Liver (tissue), 9 donors: ENCODE data around the gene SMPD3. TPM values are rescaled to one million over a fixed set of nuclear protein-coding genes. Genes with fewer than 3 reads are reported as not detected.

ENCODE experiments used
- DNase-seq: peaks from one replicate; pipeline ENCODE4 v3.0.0-alpha.2; 2017; ENCODE audit warnings: low spot score
- H3K27ac ChIP-seq, 2 donors: one replicate each; pipeline ENCODE4 v1.7.0; 2013; ENCODE audit warnings: inconsistent platforms in 2 of 2, low read length in 2 of 2, control low read depth in 1 of 2, low read depth in 1 of 2, mild to moderate bottlenecking in 1 of 2
- H3K27me3 ChIP-seq, 4 donors: one replicate each; pipeline versions ENCODE4 v1.6.1 to v1.7.0; 2013; ENCODE audit warnings: low read length in 3 of 4, inconsistent platforms in 1 of 4, mild to moderate bottlenecking in 1 of 4, moderate library complexity in 1 of 4; ENCODE audit not compliant: control insufficient read depth in 4 of 4, insufficient read depth in 4 of 4
- H3K36me3 ChIP-seq, 4 donors: one replicate each; pipeline versions ENCODE4 v1.6.1 to v1.7.0; 2013; ENCODE audit warnings: low read length in 3 of 4, mild to moderate bottlenecking in 3 of 4, low read depth in 1 of 4, moderate library complexity in 1 of 4; ENCODE audit not compliant: control insufficient read depth in 4 of 4, insufficient read depth in 3 of 4
- H3K4me1 ChIP-seq, 4 donors: one replicate each; pipeline versions ENCODE4 v1.6.1 to v1.7.0; 2013; ENCODE audit warnings: low read length in 3 of 4, mild to moderate bottlenecking in 3 of 4, moderate library complexity in 1 of 4; ENCODE audit not compliant: control insufficient read depth in 4 of 4, insufficient read depth in 4 of 4
- H3K4me3 ChIP-seq, 3 donors: one replicate each; pipeline versions ENCODE4 v1.6.1 to v1.7.0; 2013; ENCODE audit warnings: low read length in 3 of 3, control low read depth in 1 of 3, low read depth in 1 of 3, mild to moderate bottlenecking in 1 of 3
- H3K9ac ChIP-seq, 2 donors: one replicate each; pipeline ENCODE4 v1.7.0; 2013; ENCODE audit warnings: low read length in 2 of 2, mild to moderate bottlenecking in 2 of 2, moderate library complexity in 2 of 2, control low read depth in 1 of 2, low read depth in 1 of 2
- H3K9me3 ChIP-seq, 4 donors: one replicate each; pipeline versions ENCODE4 v1.6.1 to v1.7.0; 2013; ENCODE audit warnings: low read length in 3 of 4; ENCODE audit not compliant: control insufficient read depth in 4 of 4
- ATF3 ChIP-seq: IDR thresholded peaks from 2 replicates; pipeline ENCODE4 v1.6.1; 2016; ENCODE audit warnings: antibody characterized with exemption
- CTCF ChIP-seq: fragments of 150-350 bp; IDR thresholded peaks from 2 replicates; pipeline ENCODE4 v1.5.1; 2017; ENCODE audit warnings: improper control_type of control experiment, low read depth, low read length; ENCODE audit not compliant: missing input control
- EGR1 ChIP-seq, 2 donors: IDR thresholded peaks; 2 replicates each; pipeline ENCODE4 v1.6.1; 2016 to 2018; ENCODE audit warnings: antibody characterized with exemption in 2 of 2, low read depth in 2 of 2
- FOXA1 ChIP-seq: IDR thresholded peaks from 2 replicates; pipeline ENCODE4 v1.6.1; 2016; ENCODE audit warnings: antibody characterized with exemption
- FOXA2 ChIP-seq: IDR thresholded peaks from 2 replicates; pipeline ENCODE4 v1.6.1; 2016; ENCODE audit warnings: antibody characterized with exemption
- GABPA ChIP-seq, 2 donors: IDR thresholded peaks in 1 of 2; conservative IDR thresholded peaks in 1 of 2; 2 replicates each; pipeline ENCODE4 v1.6.1; 2016; ENCODE audit warnings: antibody characterized with exemption in 2 of 2, mild to moderate bottlenecking in 1 of 2, moderate library complexity in 1 of 2
- HNF4A ChIP-seq, 2 donors: conservative IDR thresholded peaks; 2 replicates each; pipeline ENCODE4 v1.6.1; 2016; ENCODE audit warnings: antibody characterized with exemption in 2 of 2, mild to moderate bottlenecking in 2 of 2
- HNF4G ChIP-seq: IDR thresholded peaks from 2 replicates; pipeline ENCODE4 v1.6.1; 2016; ENCODE audit warnings: antibody characterized with exemption
- JUND ChIP-seq, 2 donors: IDR thresholded peaks; 2 replicates each; pipeline ENCODE4 v1.6.1; 2016; ENCODE audit warnings: antibody characterized with exemption in 2 of 2
- MAX ChIP-seq: IDR thresholded peaks from 2 replicates; pipeline ENCODE4 v1.6.1; 2016; ENCODE audit warnings: antibody characterized with exemption
- NR2F2 ChIP-seq: IDR thresholded peaks from 2 replicates; pipeline ENCODE4 v1.6.1; 2016; ENCODE audit warnings: antibody characterized with exemption
- REST ChIP-seq: IDR thresholded peaks from 2 replicates; pipeline ENCODE4 v1.6.1; 2016; ENCODE audit warnings: antibody characterized with exemption, mild to moderate bottlenecking
- RXRA ChIP-seq, 2 donors: IDR thresholded peaks; 2 replicates each; pipeline ENCODE4 v1.6.1; 2017 to 2018; ENCODE audit warnings: antibody characterized with exemption in 2 of 2, mild to moderate bottlenecking in 1 of 2
- SP1 ChIP-seq: IDR thresholded peaks from 2 replicates; pipeline ENCODE4 v1.6.1; 2018; ENCODE audit warnings: antibody characterized with exemption, mild to moderate bottlenecking
- TAF1 ChIP-seq: conservative IDR thresholded peaks from 2 replicates; pipeline ENCODE4 v1.6.1; 2016; ENCODE audit warnings: antibody characterized with exemption, mild to moderate bottlenecking
- YY1 ChIP-seq: IDR thresholded peaks from 2 replicates; pipeline ENCODE4 v1.6.1; 2016; ENCODE audit warnings: antibody characterized with exemption, mild to moderate bottlenecking
- ZBTB33 ChIP-seq: IDR thresholded peaks from 2 replicates; pipeline ENCODE4 v1.6.1; 2016; ENCODE audit warnings: antibody characterized with exemption
- WGBS: extraction: QIAGEN DNeasy Blood & Tissue Kit; methylation state at CpG from one replicate; pipeline ENCODE4 v1.1.7; 2013; 5-methylcytosine and 5-hydroxymethylcytosine counted together
- polyA plus RNA-seq, 2 donors: library from polyadenylated mRNA; stranded (reverse) in 1 of 2; unstranded in 1 of 2; fragments of 200-250 nt in 1 of 2; fragments of >200 nt in 1 of 2; fragmentation: Nextera tagmentation in 1 of 2; extraction: Ambion mirVana in 1 of 2; gene quantifications; one replicate each; pipeline versions ENCODE4 v1.2.1 to v1.2.3, GENCODE V29; 2013 to 2015
- total RNA-seq, 2 donors: library from RNA; depleted of rRNA; stranded (reverse); fragments of >200 nt; gene quantifications; one replicate each; pipeline ENCODE4 v1.2.3, GENCODE V29; 2014
- donor health status: healthy.
- donor health status: healthy.
- donor health status: healthy.
- donor health status: healthy.
- donor health status: healthy.

The SMPD3 gene
- total and polyA plus RNA-seq, 4 donors: 0.33 to 10.6 (median 2.7) TPM

- 36% methylated on average over 7 of the region's 7 CpGs for WGBS
- Histone ChIP-seq H3K27ac (peak overlapping the region; percentile 58 to 69), H3K36me3 (peaks cover 0 to 8% (median 3%) of the 10 kb centered on the region in 4 donors), H3K4me1 (peaks cover 0 to 27% (median 22%) of the 10 kb centered on the region in 4 donors), H3K9me3 (no peaks in the 10 kb centered on the region), H3K9ac (no peak overlapping the region), H3K4me3 (no peak overlapping the region), H3K27me3 (no peaks in the 10 kb centered on the region)
- TF ChIP-seq SP1: peak; percentile 62
- TF ChIP-seq YY1: no peak
- TF ChIP-seq NR2F2: peak; percentile 89
- no peak for TF ChIP-seq FOXA2
- TF ChIP-seq RXRA (IDR thresholded peaks at IDR 0.05): peak; percentile 7 to 26
- peak; percentile 28 to 58 for TF ChIP-seq HNF4A (conservative IDR thresholded peaks at IDR 0.05)
- peak; percentile 58 for TF ChIP-seq MAX
- peak; percentile 49 for DNase-seq
Measured at GRCh38 chr16:68332411-68333121, 115.7 kb downstream of the SMPD3 start.

GRCh38 chr16:68331879-68332410, 116.4 kb downstream of the SMPD3 start:
- WGBS: 20% methylated on average over 4 of the region's 4 CpGs
- no peak for DNase-seq
- Histone ChIP-seq H3K36me3 (peaks cover 0 to 4% (median under 1%) of the 10 kb centered on the region in 4 donors), H3K9ac (no peak overlapping the region), H3K9me3 (no peaks in the 10 kb centered on the region), H3K27me3 (no peaks in the 10 kb centered on the region), H3K4me1 (peaks cover 0 to 27% (median 22%) of the 10 kb centered on the region in 4 donors), H3K4me3 (no peak overlapping the region), H3K27ac (peak overlapping the region; percentile 58 to 69)
- TF ChIP-seq CTCF: no peak
- no peak for TF ChIP-seq GABPA (IDR thresholded peaks at IDR 0.05 in 1 of 2, conservative IDR thresholded peaks at IDR 0.05 in 1 of 2)
- TF ChIP-seq HNF4A (conservative IDR thresholded peaks at IDR 0.05): no peak
- no peak for TF ChIP-seq JUND (IDR thresholded peaks at IDR 0.05)
- no peak for TF ChIP-seq TAF1
- no peak for TF ChIP-seq MAX
- no peak for TF ChIP-seq YY1
- no peak for TF ChIP-seq HNF4G
- no peak for TF ChIP-seq REST
- TF ChIP-seq RXRA (IDR thresholded peaks at IDR 0.05): no peak
- TF ChIP-seq ZBTB33: no peak
- TF ChIP-seq NR2F2: no peak
- TF ChIP-seq ATF3: no peak
- TF ChIP-seq FOXA1: no peak
- no peak for TF ChIP-seq SP1
- no peak for TF ChIP-seq EGR1 (IDR thresholded peaks at IDR 0.05; ENCODE audit: low read depth in 2 of 2)
